HepG2 (cell line): ENCODE results near the gene BCL2.

Experiments
- BHLHE40 ChIP-seq: IDR thresholded peaks from 2 replicates; pipeline ENCODE4 v1.6.1; 2011; ENCODE audit warnings: low read length, improper control_type of control experiment
- CBX1 ChIP-seq: IDR thresholded peaks from one replicate; pipeline ENCODE4 v1.6.1; 2016; ENCODE audit warnings: antibody characterized with exemption, low read depth
- CREB1 ChIP-seq, 2 experiments: fragments of 450-650 bp in 1 of 2; IDR thresholded peaks; 2 replicates each; pipeline ENCODE4 v1.6.1; 2016 to 2017; ENCODE audit warnings: control low read depth in 1 of 2, mild to moderate bottlenecking in 1 of 2, missing compliant biosample characterization in 1 of 2, missing genetic modification characterization in 1 of 2
- IKZF1 ChIP-seq: fragments of 450-650 bp; IDR thresholded peaks from 2 replicates; pipeline ENCODE4 v1.7.1; 2016
- POLR2AphosphoS2 ChIP-seq: IDR thresholded peaks from 2 replicates; pipeline ENCODE4 v1.6.1; 2011; ENCODE audit warnings: low read depth, low read length, improper control_type of control experiment
- RAD51 ChIP-seq: fragments of 450-650 bp; IDR thresholded peaks from 2 replicates; pipeline ENCODE4 v1.6.1; 2016; ENCODE audit warnings: borderline replicate concordance
- RARA ChIP-seq: IDR thresholded peaks from 2 replicates; pipeline ENCODE4 v1.6.1; 2016; ENCODE audit warnings: missing genetic modification reagents, missing compliant biosample characterization
- RELA ChIP-seq: sonication (generic); formaldehyde crosslinking; IDR thresholded peaks from 2 replicates; pipeline ENCODE4 v1.4.0; 2020; ENCODE audit warnings: missing genetic modification reagents
- ZNF24 ChIP-seq: fragments of 450-650 bp; IDR thresholded peaks from 2 replicates; pipeline ENCODE4 v1.6.1; 2017; ENCODE audit warnings: antibody characterized with exemption, mild to moderate bottlenecking
- TF ChIP-seq, protein P1 (sequence below): sonication (generic); formaldehyde crosslinking; conservative IDR thresholded peaks from 2 replicates; pipeline ENCODE4 v1.4.0; 2020; ENCODE audit warnings: missing genetic modification reagents
- TF ChIP-seq, protein P2 (sequence below): sonication (generic); formaldehyde crosslinking; IDR thresholded peaks from 2 replicates; pipeline ENCODE4 v1.5.0; 2020; ENCODE audit warnings: missing genetic modification reagents
- TF ChIP-seq, protein P3 (sequence below), 2 experiments: IDR thresholded peaks; 2 replicates each; pipeline ENCODE4 v1.6.1; 2011 to 2012; ENCODE audit warnings: low read length in 2 of 2, borderline replicate concordance in 1 of 2, low read depth in 1 of 2, mild to moderate bottlenecking in 1 of 2, moderate library complexity in 1 of 2
- TF ChIP-seq, protein P4 (sequence below): sonication (generic); formaldehyde crosslinking; IDR thresholded peaks from 2 replicates; pipeline ENCODE4 v1.5.0; 2020; ENCODE audit warnings: mild to moderate bottlenecking, missing genetic modification reagents, moderate library complexity
- TF ChIP-seq, protein P5 (sequence below): sonication (generic); formaldehyde crosslinking; IDR thresholded peaks from 2 replicates; pipeline ENCODE4 v1.8.0; 2022; ENCODE audit warnings: low read depth, missing genetic modification reagents

DNA sequence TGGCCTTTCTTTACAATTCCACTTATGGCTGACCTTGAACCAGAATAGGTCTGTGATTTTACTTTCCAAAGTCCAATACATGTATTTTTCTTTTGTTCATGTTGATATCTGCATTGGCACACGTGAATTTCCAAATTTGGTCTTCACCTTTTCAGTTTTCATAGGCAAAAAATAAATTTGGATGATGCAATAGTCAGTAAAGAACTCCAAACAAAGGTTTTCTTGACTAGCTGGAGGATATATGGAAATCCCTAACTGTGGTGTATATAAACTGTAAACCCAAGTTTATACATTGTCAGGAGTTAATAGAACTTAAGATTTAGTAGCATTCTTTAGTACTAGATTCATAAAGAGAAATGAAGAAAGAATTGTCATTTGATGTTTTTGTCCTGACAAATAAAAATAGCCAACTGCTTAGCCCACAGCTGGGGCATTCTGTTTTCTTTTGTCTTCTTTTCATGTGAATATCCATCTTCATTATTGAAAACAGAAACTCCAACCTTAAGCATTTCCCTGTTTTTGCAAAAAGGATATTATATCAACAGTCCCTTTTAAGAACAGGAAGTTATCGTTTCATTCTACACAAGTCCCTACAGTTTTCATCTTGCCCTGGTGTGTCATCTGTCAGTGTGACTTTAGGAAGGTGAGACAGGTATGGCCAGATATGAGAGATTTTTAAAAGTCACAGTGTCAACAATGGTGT, 132.9 kb downstream of the BCL2 start:
- TF ChIP-seq, protein P1, sequence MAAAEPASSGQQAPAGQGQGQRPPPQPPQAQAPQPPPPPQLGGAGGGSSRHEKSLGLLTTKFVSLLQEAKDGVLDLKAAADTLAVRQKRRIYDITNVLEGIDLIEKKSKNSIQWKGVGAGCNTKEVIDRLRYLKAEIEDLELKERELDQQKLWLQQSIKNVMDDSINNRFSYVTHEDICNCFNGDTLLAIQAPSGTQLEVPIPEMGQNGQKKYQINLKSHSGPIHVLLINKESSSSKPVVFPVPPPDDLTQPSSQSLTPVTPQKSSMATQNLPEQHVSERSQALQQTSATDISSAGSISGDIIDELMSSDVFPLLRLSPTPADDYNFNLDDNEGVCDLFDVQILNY = no peak
- no peak for TF ChIP-seq POLR2AphosphoS2
- no peak for TF ChIP-seq CBX1
- TF ChIP-seq, protein P2, sequence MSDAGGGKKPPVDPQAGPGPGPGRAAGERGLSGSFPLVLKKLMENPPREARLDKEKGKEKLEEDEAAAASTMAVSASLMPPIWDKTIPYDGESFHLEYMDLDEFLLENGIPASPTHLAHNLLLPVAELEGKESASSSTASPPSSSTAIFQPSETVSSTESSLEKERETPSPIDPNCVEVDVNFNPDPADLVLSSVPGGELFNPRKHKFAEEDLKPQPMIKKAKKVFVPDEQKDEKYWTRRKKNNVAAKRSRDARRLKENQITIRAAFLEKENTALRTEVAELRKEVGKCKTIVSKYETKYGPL (CRISPR knock-in tag) = no peak
- TF ChIP-seq, protein P3, sequence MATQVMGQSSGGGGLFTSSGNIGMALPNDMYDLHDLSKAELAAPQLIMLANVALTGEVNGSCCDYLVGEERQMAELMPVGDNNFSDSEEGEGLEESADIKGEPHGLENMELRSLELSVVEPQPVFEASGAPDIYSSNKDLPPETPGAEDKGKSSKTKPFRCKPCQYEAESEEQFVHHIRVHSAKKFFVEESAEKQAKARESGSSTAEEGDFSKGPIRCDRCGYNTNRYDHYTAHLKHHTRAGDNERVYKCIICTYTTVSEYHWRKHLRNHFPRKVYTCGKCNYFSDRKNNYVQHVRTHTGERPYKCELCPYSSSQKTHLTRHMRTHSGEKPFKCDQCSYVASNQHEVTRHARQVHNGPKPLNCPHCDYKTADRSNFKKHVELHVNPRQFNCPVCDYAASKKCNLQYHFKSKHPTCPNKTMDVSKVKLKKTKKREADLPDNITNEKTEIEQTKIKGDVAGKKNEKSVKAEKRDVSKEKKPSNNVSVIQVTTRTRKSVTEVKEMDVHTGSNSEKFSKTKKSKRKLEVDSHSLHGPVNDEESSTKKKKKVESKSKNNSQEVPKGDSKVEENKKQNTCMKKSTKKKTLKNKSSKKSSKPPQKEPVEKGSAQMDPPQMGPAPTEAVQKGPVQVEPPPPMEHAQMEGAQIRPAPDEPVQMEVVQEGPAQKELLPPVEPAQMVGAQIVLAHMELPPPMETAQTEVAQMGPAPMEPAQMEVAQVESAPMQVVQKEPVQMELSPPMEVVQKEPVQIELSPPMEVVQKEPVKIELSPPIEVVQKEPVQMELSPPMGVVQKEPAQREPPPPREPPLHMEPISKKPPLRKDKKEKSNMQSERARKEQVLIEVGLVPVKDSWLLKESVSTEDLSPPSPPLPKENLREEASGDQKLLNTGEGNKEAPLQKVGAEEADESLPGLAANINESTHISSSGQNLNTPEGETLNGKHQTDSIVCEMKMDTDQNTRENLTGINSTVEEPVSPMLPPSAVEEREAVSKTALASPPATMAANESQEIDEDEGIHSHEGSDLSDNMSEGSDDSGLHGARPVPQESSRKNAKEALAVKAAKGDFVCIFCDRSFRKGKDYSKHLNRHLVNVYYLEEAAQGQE (IDR thresholded peaks at IDR 0.05; ENCODE audit: borderline replicate concordance in 1 of 2, low read depth in 1 of 2, low read length in 2 of 2) = no peak
- no peak for TF ChIP-seq BHLHE40
- TF ChIP-seq, protein P4, sequence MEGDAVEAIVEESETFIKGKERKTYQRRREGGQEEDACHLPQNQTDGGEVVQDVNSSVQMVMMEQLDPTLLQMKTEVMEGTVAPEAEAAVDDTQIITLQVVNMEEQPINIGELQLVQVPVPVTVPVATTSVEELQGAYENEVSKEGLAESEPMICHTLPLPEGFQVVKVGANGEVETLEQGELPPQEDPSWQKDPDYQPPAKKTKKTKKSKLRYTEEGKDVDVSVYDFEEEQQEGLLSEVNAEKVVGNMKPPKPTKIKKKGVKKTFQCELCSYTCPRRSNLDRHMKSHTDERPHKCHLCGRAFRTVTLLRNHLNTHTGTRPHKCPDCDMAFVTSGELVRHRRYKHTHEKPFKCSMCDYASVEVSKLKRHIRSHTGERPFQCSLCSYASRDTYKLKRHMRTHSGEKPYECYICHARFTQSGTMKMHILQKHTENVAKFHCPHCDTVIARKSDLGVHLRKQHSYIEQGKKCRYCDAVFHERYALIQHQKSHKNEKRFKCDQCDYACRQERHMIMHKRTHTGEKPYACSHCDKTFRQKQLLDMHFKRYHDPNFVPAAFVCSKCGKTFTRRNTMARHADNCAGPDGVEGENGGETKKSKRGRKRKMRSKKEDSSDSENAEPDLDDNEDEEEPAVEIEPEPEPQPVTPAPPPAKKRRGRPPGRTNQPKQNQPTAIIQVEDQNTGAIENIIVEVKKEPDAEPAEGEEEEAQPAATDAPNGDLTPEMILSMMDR (CRISPR knock-in tag) = no peak
- no peak for TF ChIP-seq RARA (CRISPR knock-in tag)
- no peak for TF ChIP-seq CREB1 (IDR thresholded peaks at IDR 0.05)
- TF ChIP-seq CREB1 (CRISPR knock-in tag; IDR thresholded peaks at IDR 0.05) = no peak
- TF ChIP-seq ZNF24 = no peak
- TF ChIP-seq IKZF1 = no peak
- no peak for TF ChIP-seq RELA
- TF ChIP-seq, protein P5, sequence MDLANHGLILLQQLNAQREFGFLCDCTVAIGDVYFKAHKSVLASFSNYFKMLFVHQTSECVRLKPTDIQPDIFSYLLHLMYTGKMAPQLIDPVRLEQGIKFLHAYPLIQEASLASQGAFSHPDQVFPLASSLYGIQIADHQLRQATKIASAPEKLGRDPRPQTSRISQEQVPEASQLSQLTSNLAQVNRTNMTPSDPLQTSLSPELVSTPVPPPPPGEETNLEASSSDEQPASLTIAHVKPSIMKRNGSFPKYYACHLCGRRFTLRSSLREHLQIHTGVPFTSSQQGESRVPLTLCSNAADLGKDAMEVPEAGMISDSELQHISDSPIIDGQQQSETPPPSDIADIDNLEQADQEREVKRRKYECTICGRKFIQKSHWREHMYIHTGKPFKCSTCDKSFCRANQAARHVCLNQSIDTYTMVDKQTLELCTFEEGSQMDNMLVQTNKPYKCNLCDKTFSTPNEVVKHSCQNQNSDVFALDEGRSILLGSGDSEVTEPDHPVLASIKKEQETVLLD (CRISPR knock-in tag) = no peak
- no peak for TF ChIP-seq RAD51
